Cardiac septum (tissue), 1 donor: Measurements from ENCODE around the gene NDFIP1. TPM values are rescaled to one million over a fixed set of nuclear protein-coding genes. Genes with fewer than 3 reads are reported as not detected.
"Not testable (repeated sequence)": the region's sequence is repeated elsewhere in the genome, so short reads cannot be mapped to it uniquely, and the experiment has no call there.

ENCODE experiments used
- DNase-seq: peaks from one replicate; pipeline ENCODE4 v3.0.0-alpha.2; 2020; ENCODE audit warnings: low spot score
- intact Hi-C: fragments of 100-400 bp; cut with DNase I; formaldehyde crosslinking; loops from one replicate; pipeline ENCODE4 v1.14.0; 2022
- total RNA-seq: library from RNA; stranded (reverse); fragmentation: NEBNext Ultra II Directional; extraction: Animal tissue kit (Norgen Biotek cat#: 25700); gene quantifications from one replicate; pipeline ENCODE4 v1.2.1, GENCODE V29; 2021
- donor health status: DM: no; HTN: no; CAD: no.

The NDFIP1 gene
- total RNA-seq, 1 donor from 2014 or later = 58.8 TPM

GRCh38 chr5:142176255-142176654 is 67.7 kb downstream of the NDFIP1 start:
- intact Hi-C loops = no loop called here
- DNase-seq = no peak

- no peak for DNase-seq
- intact Hi-C loops = no loop called here
Observed at GRCh38 chr5:142178651-142179050, 70.1 kb downstream of the NDFIP1 start.

- intact Hi-C loops = no loop called here
- no peak for DNase-seq
Observed at GRCh38 chr5:142179776-142180387, 71.3 kb downstream of the NDFIP1 start.

GRCh38 chr5:142181096-142181495 is 72.5 kb downstream of the NDFIP1 start:
- intact Hi-C loops = no loop called here
- DNase-seq = peak; percentile 70

- peak; percentile 27 for DNase-seq
Observed at GRCh38 chr5:142181547-142182163, 73.1 kb downstream of the NDFIP1 start.

GRCh38 chr5:142182840-142183239 is 74.3 kb downstream of the NDFIP1 start:
- peak; percentile 24 for DNase-seq
- intact Hi-C loops = no loop called here

More at GRCh38 chr5:142181547-142182163, 73.1 kb downstream of the NDFIP1 start:
- intact Hi-C loops = no loop called here

GRCh38 chr5:142183561-142183960 is 75.0 kb downstream of the NDFIP1 start:
- intact Hi-C loops = no loop called here
- peak; percentile 66 for DNase-seq

GRCh38 chr5:142184988-142185387 is 76.4 kb downstream of the NDFIP1 start:
- no peak for DNase-seq
- intact Hi-C loops = no loop called here

GRCh38 chr5:142186514-142186856 is 77.9 kb downstream of the NDFIP1 start:
- no peak for DNase-seq
- intact Hi-C loops = no loop called here

- intact Hi-C loops = no loop called here
- DNase-seq = no peak
Observed at GRCh38 chr5:142186857-142187594, 78.4 kb downstream of the NDFIP1 start.

GRCh38 chr5:142188691-142189090 is 80.1 kb downstream of the NDFIP1 start:
- DNase-seq, intact Hi-C loops: not testable (repeated sequence)

- intact Hi-C loops = no loop called here
- DNase-seq = no peak
Observed at GRCh38 chr5:142189813-142190212, 81.2 kb downstream of the NDFIP1 start.

GRCh38 chr5:142191776-142192175 is 83.2 kb downstream of the NDFIP1 start:
- no peak for DNase-seq
- intact Hi-C loops = no loop called here

GRCh38 chr5:142192286-142193113 is 83.9 kb downstream of the NDFIP1 start:
- intact Hi-C loops = no loop called here

GRCh38 chr5:142193114-142193428 is 84.5 kb downstream of the NDFIP1 start:
- no peak for DNase-seq
- intact Hi-C loops = no loop called here

More at GRCh38 chr5:142192286-142193113, 83.9 kb downstream of the NDFIP1 start:
- DNase-seq = no peak

- intact Hi-C loops = no loop called here
- no peak for DNase-seq
Observed at GRCh38 chr5:142197098-142197497, 88.5 kb downstream of the NDFIP1 start.

- DNase-seq = no peak
- intact Hi-C loops = no loop called here
Observed at GRCh38 chr5:142197781-142198180, 89.2 kb downstream of the NDFIP1 start.

- intact Hi-C loops = no loop called here
Observed at GRCh38 chr5:142199388-142199787, 90.8 kb downstream of the NDFIP1 start.

GRCh38 chr5:142200387-142200786 is 91.8 kb downstream of the NDFIP1 start:
- DNase-seq = no peak
- intact Hi-C loops = no loop called here

More at GRCh38 chr5:142199388-142199787, 90.8 kb downstream of the NDFIP1 start:
- DNase-seq = no peak

- intact Hi-C loops = no loop called here
- DNase-seq = no peak
Observed at GRCh38 chr5:142201471-142201887, 92.9 kb downstream of the NDFIP1 start.
